Body of pancreas (tissue), 4 donors: ENCODE results near the gene STRA8. TPM values are rescaled to one million over a fixed set of nuclear protein-coding genes. Genes with fewer than 3 reads are reported as not detected.
"Not testable (repeated sequence)": the region's sequence is repeated elsewhere in the genome, so short reads cannot be mapped to it uniquely, and the experiment has no call there.

Experiments used
- ATAC-seq: fragments of 150-250 bp; one replicate; pipeline ENCODE4 v1.9.1; 2016
- DNase-seq, 4 donors: peaks; one replicate each; pipeline ENCODE4 v3.0.0-alpha.2; 2019
- H3K27ac ChIP-seq, 4 donors: fragments of 200-600 bp; sonication (generic); 1 replicate in 3 of 4; 2 replicates in 1 of 4; pipeline versions ENCODE4 v1.5.1 to v1.6.1; 2016 to 2019; ENCODE audit warnings: mild to moderate bottlenecking in 1 of 4, mixed read lengths in 1 of 4, moderate library complexity in 1 of 4
- H3K27me3 ChIP-seq, 2 donors: fragments of 200-600 bp; sonication (generic); one replicate each; pipeline ENCODE4 v1.6.0; 2016; ENCODE audit warnings: mild to moderate bottlenecking in 1 of 2
- H3K36me3 ChIP-seq, 2 donors: fragments of 200-600 bp; sonication (generic); replicated peaks in 1 of 2; 2 replicates each; pipeline ENCODE4 v1.5.1; 2016; ENCODE audit warnings: low read depth in 2 of 2; ENCODE audit not compliant: insufficient read depth in 1 of 2
- H3K4me1 ChIP-seq: fragments of 200-600 bp; sonication (generic); one replicate; pipeline ENCODE4 v1.6.0; 2016
- H3K4me3 ChIP-seq, 2 donors: fragments of 200-600 bp; sonication (generic); 1 replicate in 1 of 2; 2 replicates in 1 of 2; pipeline ENCODE4 v1.5.1; 2016 to 2019
- H3K9me3 ChIP-seq, 3 donors: fragments of 200-600 bp; sonication (generic); 1 replicate in 2 of 3; 2 replicates in 1 of 3; pipeline ENCODE4 v1.5.1; 2016
- CTCF ChIP-seq, 7 experiments: fragments of 450-650 bp in 4 of 7; fragments of 200-600 bp in 3 of 7; sonication (generic) in 3 of 7; IDR thresholded peaks; one replicate each; pipeline ENCODE4 v1.5.1; 2016 to 2019; ENCODE audit warnings: antibody characterized with exemption in 7 of 7
- POLR2A ChIP-seq, 3 donors: fragments of 450-650 bp; IDR thresholded peaks; one replicate each; pipeline ENCODE4 v1.6.1; 2016; ENCODE audit warnings: antibody characterized with exemption in 3 of 3, mild to moderate bottlenecking in 2 of 3
- WGBS, 2 donors: methylation state at CpG; one replicate each; pipeline ENCODE4 v1.1.5; 2017; 5-methylcytosine and 5-hydroxymethylcytosine counted together
- intact Hi-C: fragments of 100-400 bp; cut with DNase I; formaldehyde crosslinking; loops from one replicate; pipeline ENCODE4 v1.15.1; 2023
- total RNA-seq, 2 donors: library from RNA; depleted of rRNA; stranded (reverse); fragments of >200 nt; gene quantifications; one replicate each; pipeline ENCODE4 v1.1.0, GENCODE V29; 2016

STRA8 gene
- total RNA-seq, 2 donors from 2014 or later, result not detected

- DNase-seq (no peak), ATAC-seq (no peak)
- no peak for TF ChIP-seq CTCF (IDR thresholded peaks at IDR 0.05)
- TF ChIP-seq POLR2A (IDR thresholded peaks at IDR 0.05), result no peak
- intact Hi-C loops, result no loop called here
- no peak overlapping the region for H3K27ac ChIP-seq
- no peaks in the 10 kb centered on the region for H3K27me3 ChIP-seq
- WGBS, 2 donors, result 95 to 100% methylated on average over 6 of the region's 6 CpGs
- no peak overlapping the region for H3K4me3 ChIP-seq
- no peaks in the 10 kb centered on the region for H3K9me3 ChIP-seq
- no peaks in the 10 kb centered on the region for H3K4me1 ChIP-seq
- H3K36me3 ChIP-seq, result no peaks in the 10 kb centered on the region
These were observed 1.6 kb upstream of the STRA8 start for GRCh38 chr7:135232087-135232486.

GRCh38 chr7:135232720-135233119 is 918 bp upstream of the STRA8 start:
- TF ChIP-seq CTCF (IDR thresholded peaks at IDR 0.05), result no peak
- TF ChIP-seq POLR2A (IDR thresholded peaks at IDR 0.05), result no peak
- no peak overlapping the region for H3K4me3 ChIP-seq
- no peaks in the 10 kb centered on the region for H3K4me1 ChIP-seq
- H3K36me3 ChIP-seq, result no peaks in the 10 kb centered on the region
- no peak for ATAC-seq
- H3K9me3 ChIP-seq, result no peaks in the 10 kb centered on the region
- H3K27ac ChIP-seq, result no peak overlapping the region
- DNase-seq, result no peak
- WGBS, 2 donors, result 88 to 89% methylated on average over 13 of the region's 13 CpGs
- intact Hi-C loops, result no loop called here
- H3K27me3 ChIP-seq, result no peaks in the 10 kb centered on the region

DNA sequence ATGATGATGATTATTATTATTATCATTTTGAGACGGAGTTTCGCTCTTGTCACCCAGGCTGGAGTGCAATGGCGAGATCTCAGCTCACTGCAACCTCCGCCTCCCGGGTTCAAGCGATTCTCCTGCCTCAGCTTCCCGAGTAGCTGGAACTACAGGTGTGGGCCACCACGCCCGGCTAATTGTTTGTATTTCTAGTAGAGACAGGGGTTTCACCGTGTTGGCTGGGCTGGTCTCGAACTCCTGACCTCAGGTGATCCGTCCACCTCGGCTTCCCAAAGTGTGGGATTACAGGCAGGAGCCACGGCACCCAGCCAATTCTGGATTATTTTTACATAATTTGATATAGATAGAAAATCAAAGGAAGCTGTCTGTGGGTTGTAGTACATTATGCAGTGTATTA is 457 bp downstream of the STRA8 start:
- WGBS, 2 donors, result 87 to 90% methylated on average over 14 of the region's 14 CpGs
- H3K9me3 ChIP-seq, DNase-seq, intact Hi-C loops, H3K27ac ChIP-seq, H3K36me3 ChIP-seq, H3K4me3 ChIP-seq, H3K27me3 ChIP-seq, ATAC-seq, H3K4me1 ChIP-seq: not testable (repeated sequence)

DNA sequence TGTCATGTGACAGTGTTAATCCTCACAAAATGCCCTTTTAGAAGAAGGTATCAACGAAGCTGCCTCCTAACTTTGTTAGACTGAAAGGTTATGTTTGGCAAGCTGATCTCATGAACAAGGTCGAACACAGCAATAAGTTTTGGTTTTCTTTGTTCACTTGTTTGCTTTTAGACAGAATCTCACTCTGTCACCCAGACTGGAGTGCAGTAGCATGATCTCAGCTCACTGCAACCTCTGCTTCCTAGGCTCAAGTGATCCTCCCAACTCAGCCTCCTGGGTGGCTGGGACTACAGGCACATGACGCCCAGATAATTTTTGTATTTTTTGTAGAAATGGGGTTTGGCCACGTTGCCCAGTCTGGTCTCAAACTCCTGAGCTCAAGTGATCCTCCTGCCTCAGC is 1.1 kb downstream of the STRA8 start:
- Histone ChIP-seq H3K4me1 (no peaks in the 10 kb centered on the region), H3K27ac (no peak overlapping the region), H3K36me3 (no peaks in the 10 kb centered on the region), H3K27me3 (no peaks in the 10 kb centered on the region), H3K9me3 (no peaks in the 10 kb centered on the region), H3K4me3 (no peak overlapping the region)
- 49 to 58% methylated on average over 4 of the region's 4 CpGs for WGBS, 2 donors
- ATAC-seq (no peak), DNase-seq (no peak)
- TF ChIP-seq CTCF (IDR thresholded peaks at IDR 0.05), result no peak
- TF ChIP-seq POLR2A (IDR thresholded peaks at IDR 0.05), result no peak
- intact Hi-C loops, result no loop called here

DNA sequence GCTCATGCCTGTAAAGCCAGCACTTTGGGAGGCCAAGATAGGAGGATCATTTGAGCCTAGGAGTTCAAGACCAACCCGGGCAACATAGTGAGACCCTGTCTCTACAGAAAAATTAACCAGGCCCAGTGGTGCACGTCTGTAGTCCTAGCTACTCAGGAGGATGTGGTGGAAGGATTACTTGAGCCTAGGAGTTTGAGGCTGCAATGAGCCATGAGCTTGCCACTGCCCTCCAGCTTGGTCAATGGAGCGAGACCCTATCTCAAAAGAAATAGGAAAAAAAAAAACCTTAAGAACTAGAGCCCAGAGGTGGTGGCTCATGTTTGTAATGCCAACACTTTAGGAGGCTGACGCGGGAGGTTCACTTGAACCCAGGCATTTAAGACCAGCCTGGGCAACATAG is 2.2 kb downstream of the STRA8 start:
- Histone ChIP-seq H3K27me3 (no peaks in the 10 kb centered on the region), H3K36me3 (no peaks in the 10 kb centered on the region), H3K4me3 (no peak overlapping the region), H3K4me1 (no peaks in the 10 kb centered on the region), H3K27ac (no peak overlapping the region), H3K9me3 (no peaks in the 10 kb centered on the region)
- ATAC-seq, result no peak
- no peak for TF ChIP-seq POLR2A (IDR thresholded peaks at IDR 0.05)
- TF ChIP-seq CTCF (IDR thresholded peaks at IDR 0.05), result no peak
- no peak for DNase-seq
- intact Hi-C loops, result no loop called here
- 91 to 96% methylated on average over 5 of the region's 5 CpGs for WGBS, 2 donors
